Fibroblast of lung (primary cell): ENCODE results near the gene BEX1. TPM values are rescaled to one million over a fixed set of nuclear protein-coding genes. Genes with fewer than 3 reads are reported as not detected.
"Not testable (repeated sequence)": the region's sequence is repeated elsewhere in the genome, so short reads cannot be mapped to it uniquely, and the experiment has no call there.

Experiments
- DNase-seq, 2 donors: peaks; one replicate each; pipeline versions ENCODE4 v3.0.0 to v3.0.0-alpha.2; 2010; ENCODE audit warnings: low read depth in 2 of 2
- H2AFZ ChIP-seq: 2 replicates; pipeline ENCODE4 v1.5.1; 2012; ENCODE audit warnings: low read length, control low read depth, inconsistent platforms
- H3K27ac ChIP-seq: 2 replicates; pipeline ENCODE4 v1.5.1; 2011; ENCODE audit warnings: low read length, control low read depth; ENCODE audit not compliant: insufficient read depth
- H3K27me3 ChIP-seq: 2 replicates; pipeline ENCODE4 v1.5.1; 2011; ENCODE audit warnings: mild to moderate bottlenecking, low read length; ENCODE audit not compliant: control insufficient read depth, insufficient read depth
- H3K36me3 ChIP-seq: 2 replicates; pipeline ENCODE4 v1.5.1; 2011; ENCODE audit warnings: low read length; ENCODE audit not compliant: control insufficient read depth, insufficient read depth
- H3K4me1 ChIP-seq: 2 replicates; pipeline ENCODE4 v1.5.1; 2011; ENCODE audit warnings: low read length; ENCODE audit not compliant: control insufficient read depth, insufficient read depth; ENCODE audit errors: extremely low read depth
- H3K4me2 ChIP-seq: 2 replicates; pipeline ENCODE4 v1.5.1; 2011; ENCODE audit warnings: low read length, control low read depth; ENCODE audit not compliant: insufficient read depth; ENCODE audit errors: extremely low read depth
- H3K4me3 ChIP-seq, 4 experiments: fragments of 200-600 bp in 1 of 4; sonication (generic) in 1 of 4; replicated peaks in 1 of 4; 2 replicates each; pipeline ENCODE4 v1.5.1; 2011 to 2016; ENCODE audit warnings: low read length in 4 of 4, low read depth in 3 of 4, mild to moderate bottlenecking in 3 of 4, control low read depth in 2 of 4, inconsistent platforms in 1 of 4, mixed read lengths in 1 of 4; ENCODE audit not compliant: insufficient read depth in 1 of 4; ENCODE audit errors: control extremely low read depth in 1 of 4
- H3K79me2 ChIP-seq: 2 replicates; pipeline ENCODE4 v1.5.1; 2012; ENCODE audit warnings: mild to moderate bottlenecking, low read length, inconsistent platforms; ENCODE audit not compliant: control insufficient read depth, insufficient read depth
- H3K9ac ChIP-seq: 2 replicates; pipeline ENCODE4 v1.5.1; 2011; ENCODE audit warnings: mild to moderate bottlenecking, low read length, control low read depth; ENCODE audit not compliant: insufficient read depth
- H3K9me3 ChIP-seq: 2 replicates; pipeline ENCODE4 v1.5.1; 2012; ENCODE audit warnings: low read depth, low read length; ENCODE audit not compliant: control insufficient read depth, insufficient read depth
- H4K20me1 ChIP-seq: 2 replicates; pipeline ENCODE4 v1.5.1; 2011; ENCODE audit warnings: low read length; ENCODE audit not compliant: control insufficient read depth, insufficient read depth; ENCODE audit errors: extremely low read depth
- EZH2 ChIP-seq: IDR thresholded peaks from 2 replicates; pipeline ENCODE4 v1.5.1; 2012; ENCODE audit warnings: low read length, control low read depth, mild to moderate bottlenecking; ENCODE audit errors: missing control alignments
- polyA plus RNA-seq, 2 donors: library from polyadenylated mRNA; depleted of rRNA in 1 of 2; stranded (reverse) in 1 of 2; unstranded in 1 of 2; fragments of >200 nt; gene quantifications; 2 replicates each; pipeline ENCODE4 v1.2.1, GENCODE V29; 2011 to 2012; ENCODE audit warnings: missing spikeins in 1 of 2
- total RNA-seq: library from RNA; depleted of rRNA; stranded (reverse); fragments of >200 nt; gene quantifications from 2 replicates; pipeline ENCODE4 v1.2.1, GENCODE V29; 2014
- TF ChIP-seq, protein P1 (sequence below), 2 donors: IDR thresholded peaks in 1 of 2; conservative IDR thresholded peaks in 1 of 2; 1 replicate in 1 of 2; 2 replicates in 1 of 2; pipeline ENCODE4 v1.5.1; 2011 to 2012; ENCODE audit warnings: low read length in 2 of 2, control low read depth in 1 of 2, inconsistent platforms in 1 of 2, low read depth in 1 of 2, mild to moderate bottlenecking in 1 of 2

Gene BEX1
- total and polyA plus RNA-seq, 2 donors (not counting 1 experiment from before 2014, with no cell fraction given), result 44.5 TPM; not detected in 1

DNA sequence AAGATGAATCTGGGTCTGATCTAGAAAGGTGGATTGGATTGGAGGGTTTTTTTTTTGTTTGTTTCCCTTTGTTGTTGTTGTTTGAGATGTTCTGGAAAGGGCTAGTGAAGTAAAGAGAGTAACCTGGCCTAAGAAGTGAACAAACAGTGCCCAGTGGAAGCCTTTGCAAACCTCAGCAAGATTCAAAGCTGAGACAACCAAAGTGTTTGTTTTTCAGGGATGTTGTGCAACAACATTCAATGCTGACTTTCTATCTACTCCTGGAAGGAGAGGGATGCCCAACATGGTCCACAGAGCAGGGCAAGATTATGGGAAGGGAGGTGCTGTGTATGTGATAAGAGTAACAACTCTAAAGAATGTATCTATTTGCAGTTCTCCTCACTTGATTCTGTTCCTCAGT is 11.3 kb downstream of the BEX1 start:
- H3K9me3 ChIP-seq, result no peaks in the 10 kb centered on the region
- TF ChIP-seq, protein P1, sequence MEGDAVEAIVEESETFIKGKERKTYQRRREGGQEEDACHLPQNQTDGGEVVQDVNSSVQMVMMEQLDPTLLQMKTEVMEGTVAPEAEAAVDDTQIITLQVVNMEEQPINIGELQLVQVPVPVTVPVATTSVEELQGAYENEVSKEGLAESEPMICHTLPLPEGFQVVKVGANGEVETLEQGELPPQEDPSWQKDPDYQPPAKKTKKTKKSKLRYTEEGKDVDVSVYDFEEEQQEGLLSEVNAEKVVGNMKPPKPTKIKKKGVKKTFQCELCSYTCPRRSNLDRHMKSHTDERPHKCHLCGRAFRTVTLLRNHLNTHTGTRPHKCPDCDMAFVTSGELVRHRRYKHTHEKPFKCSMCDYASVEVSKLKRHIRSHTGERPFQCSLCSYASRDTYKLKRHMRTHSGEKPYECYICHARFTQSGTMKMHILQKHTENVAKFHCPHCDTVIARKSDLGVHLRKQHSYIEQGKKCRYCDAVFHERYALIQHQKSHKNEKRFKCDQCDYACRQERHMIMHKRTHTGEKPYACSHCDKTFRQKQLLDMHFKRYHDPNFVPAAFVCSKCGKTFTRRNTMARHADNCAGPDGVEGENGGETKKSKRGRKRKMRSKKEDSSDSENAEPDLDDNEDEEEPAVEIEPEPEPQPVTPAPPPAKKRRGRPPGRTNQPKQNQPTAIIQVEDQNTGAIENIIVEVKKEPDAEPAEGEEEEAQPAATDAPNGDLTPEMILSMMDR (conservative IDR thresholded peaks at IDR 0.05 in 1 of 2, IDR thresholded peaks at IDR 0.05 in 1 of 2; ENCODE audit: low read depth in 1 of 2, low read length in 2 of 2), result no peak
- no peak for TF ChIP-seq EZH2
- H4K20me1 ChIP-seq, result no peaks in the 10 kb centered on the region
- no peaks in the 10 kb centered on the region for H3K36me3 ChIP-seq
- no peak overlapping the region for H2AFZ ChIP-seq
- H3K79me2 ChIP-seq, result no peaks in the 10 kb centered on the region
- H3K27me3 ChIP-seq, result no peaks in the 10 kb centered on the region
- no peak overlapping the region for H3K4me3 ChIP-seq
- H3K9ac ChIP-seq, result no peak overlapping the region
- no peak for DNase-seq
- H3K4me2 ChIP-seq, result no peak overlapping the region
- no peaks in the 10 kb centered on the region for H3K4me1 ChIP-seq
- H3K27ac ChIP-seq, result no peak overlapping the region

DNA sequence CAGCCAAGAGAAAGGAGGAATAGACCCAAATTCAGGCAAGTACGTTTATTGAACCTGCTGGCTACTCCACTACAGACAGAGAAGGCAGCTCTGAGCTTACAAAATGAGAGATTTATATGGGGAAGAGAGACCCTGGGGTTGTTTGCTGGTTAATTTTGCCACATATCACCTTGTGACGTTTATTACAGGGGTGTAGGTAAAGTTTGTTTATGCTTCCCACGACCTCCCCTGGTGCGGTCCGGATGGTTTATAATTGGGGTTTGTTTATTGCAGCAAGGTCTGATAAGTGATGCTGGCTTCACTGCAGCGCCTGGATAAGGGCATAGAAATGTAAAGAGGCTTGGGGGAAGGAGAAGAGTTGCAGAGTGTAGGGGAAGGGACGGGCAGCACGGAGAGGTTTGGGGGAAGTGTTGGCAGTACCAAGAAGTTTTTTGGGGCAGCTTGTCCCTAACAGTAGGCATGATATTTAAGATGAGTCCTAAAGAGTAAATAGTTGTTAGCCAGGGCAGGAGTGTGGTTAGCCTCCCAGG is 12.6 kb downstream of the BEX1 start:
- no peaks in the 10 kb centered on the region for H3K79me2 ChIP-seq
- H2AFZ ChIP-seq, result no peak overlapping the region
- H3K4me1 ChIP-seq, result no peaks in the 10 kb centered on the region
- no peaks in the 10 kb centered on the region for H3K9me3 ChIP-seq
- H3K27me3 ChIP-seq, result no peaks in the 10 kb centered on the region
- no peak overlapping the region for H3K9ac ChIP-seq
- no peak for DNase-seq
- no peak overlapping the region for H3K4me3 ChIP-seq
- H3K36me3 ChIP-seq, result no peaks in the 10 kb centered on the region
- no peak overlapping the region for H3K4me2 ChIP-seq
- no peak overlapping the region for H3K27ac ChIP-seq
- TF ChIP-seq, protein P1 (conservative IDR thresholded peaks at IDR 0.05 in 1 of 2, IDR thresholded peaks at IDR 0.05 in 1 of 2; ENCODE audit: low read depth in 1 of 2, low read length in 2 of 2), result no peak
- TF ChIP-seq EZH2, result no peak
- no peaks in the 10 kb centered on the region for H4K20me1 ChIP-seq

DNA sequence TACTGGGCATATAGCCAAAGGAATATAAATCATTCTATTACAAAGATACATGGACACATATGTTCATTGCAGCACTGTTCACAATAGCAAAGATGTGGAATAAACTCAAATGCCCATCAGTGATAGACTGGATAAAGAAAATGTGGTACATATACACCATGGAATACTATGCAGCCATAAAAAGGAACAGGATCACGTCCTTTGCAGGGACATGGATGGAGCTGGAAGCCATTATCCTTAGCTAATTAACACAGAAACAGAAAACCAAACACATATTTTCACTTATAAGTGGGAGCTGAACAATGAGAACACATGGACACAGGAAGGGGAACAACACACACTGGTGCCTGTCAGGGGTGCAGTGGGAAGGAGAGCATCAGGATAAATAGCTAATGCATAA is 30.6 kb downstream of the BEX1 start:
- not testable (repeated sequence) for H3K9ac ChIP-seq, H3K4me2 ChIP-seq, H4K20me1 ChIP-seq, DNase-seq, H3K27ac ChIP-seq, H3K4me3 ChIP-seq, H3K79me2 ChIP-seq, H3K27me3 ChIP-seq, H2AFZ ChIP-seq, H3K9me3 ChIP-seq, H3K4me1 ChIP-seq, H3K36me3 ChIP-seq
